ENCODE measurements around the gene FN3K. TPM values are rescaled to one million over a fixed set of nuclear protein-coding genes. Genes with fewer than 3 reads are reported as not detected.

Gene FN3K
- total and polyA plus RNA-seq, 2 of the 13 experiments (the other 11 are each of a cell fraction or from before 2014, with no cell fraction given), result 3.5 to 12.2 TPM

DNA sequence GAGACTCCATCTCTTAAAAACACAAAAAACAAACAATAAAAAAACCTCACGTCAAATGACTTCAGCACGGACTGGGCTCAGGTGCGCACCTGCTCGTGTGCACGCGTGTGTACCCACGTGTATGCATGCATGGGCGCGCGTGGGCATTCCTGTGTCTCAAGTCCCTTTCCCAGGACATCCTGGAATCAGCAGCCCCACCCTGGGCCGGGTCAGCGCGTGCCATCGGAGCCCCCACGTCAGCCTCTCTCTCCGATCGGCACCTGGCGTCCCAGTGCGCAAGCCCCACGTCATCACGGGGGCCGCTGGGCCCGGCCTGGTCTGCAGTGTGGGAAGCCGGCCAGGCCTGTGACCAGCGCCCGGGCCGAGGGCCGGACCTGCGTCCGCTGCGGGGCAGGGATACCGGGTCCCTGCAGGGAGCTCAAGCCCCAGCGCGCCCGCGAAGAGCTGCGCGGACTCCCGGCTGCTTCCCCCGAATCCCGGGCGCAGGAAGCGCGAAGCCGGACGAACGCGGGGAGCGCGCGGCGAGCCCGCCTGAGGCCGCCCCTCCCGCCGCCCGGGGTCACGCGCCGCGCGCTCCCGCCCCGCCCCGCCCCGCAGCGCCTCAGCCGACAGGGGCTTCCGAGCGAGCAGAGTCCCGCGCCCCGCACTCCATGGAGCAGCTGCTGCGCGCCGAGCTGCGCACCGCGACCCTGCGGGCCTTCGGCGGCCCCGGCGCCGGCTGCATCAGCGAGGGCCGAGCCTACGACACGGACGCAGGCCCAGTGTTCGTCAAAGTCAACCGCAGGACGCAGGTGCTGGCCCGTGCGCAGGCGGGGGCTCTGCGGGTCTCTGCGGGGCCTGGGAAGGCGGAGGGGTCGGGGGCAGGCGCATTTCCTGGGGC, at the start of gene FN3K (continued):
- TF ChIP-seq, protein P1, sequence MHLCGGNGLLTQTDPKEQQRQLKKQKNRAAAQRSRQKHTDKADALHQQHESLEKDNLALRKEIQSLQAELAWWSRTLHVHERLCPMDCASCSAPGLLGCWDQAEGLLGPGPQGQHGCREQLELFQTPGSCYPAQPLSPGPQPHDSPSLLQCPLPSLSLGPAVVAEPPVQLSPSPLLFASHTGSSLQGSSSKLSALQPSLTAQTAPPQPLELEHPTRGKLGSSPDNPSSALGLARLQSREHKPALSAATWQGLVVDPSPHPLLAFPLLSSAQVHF (CRISPR knock-in tag; IDR thresholded peaks at IDR 0.05), result peak; percentile 85; the same call in 1 of the 2 replicates
- TF ChIP-seq, protein P2, sequence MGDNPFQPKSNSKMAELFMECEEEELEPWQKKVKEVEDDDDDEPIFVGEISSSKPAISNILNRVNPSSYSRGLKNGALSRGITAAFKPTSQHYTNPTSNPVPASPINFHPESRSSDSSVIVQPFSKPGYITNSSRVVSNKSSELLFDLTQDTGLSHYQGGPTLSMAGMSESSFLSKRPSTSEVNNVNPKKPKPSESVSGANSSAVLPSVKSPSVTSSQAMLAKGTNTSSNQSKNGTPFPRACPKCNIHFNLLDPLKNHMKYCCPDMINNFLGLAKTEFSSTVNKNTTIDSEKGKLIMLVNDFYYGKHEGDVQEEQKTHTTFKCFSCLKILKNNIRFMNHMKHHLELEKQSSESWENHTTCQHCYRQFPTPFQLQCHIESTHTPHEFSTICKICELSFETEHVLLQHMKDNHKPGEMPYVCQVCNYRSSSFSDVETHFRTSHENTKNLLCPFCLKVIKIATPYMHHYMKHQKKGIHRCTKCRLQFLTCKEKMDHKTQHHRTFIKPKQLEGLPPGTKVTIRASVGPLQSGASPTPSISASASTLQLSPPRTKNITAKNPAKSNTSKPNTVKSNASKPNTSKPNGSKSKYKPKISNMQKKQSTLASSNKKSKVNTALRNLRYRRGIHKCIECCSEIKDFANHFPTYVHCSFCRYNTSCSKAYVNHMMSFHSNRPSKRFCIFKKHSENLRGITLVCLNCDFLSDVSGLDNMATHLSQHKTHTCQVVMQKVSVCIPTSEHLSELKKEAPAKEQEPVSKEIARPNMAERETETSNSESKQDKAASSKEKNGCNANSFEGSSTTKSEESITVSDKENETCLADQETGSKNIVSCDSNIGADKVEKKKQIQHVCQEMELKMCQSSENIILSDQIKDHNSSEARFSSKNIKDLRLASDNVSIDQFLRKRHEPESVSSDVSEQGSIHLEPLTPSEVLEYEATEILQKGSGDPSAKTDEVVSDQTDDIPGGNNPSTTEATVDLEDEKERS (CRISPR knock-in tag; IDR thresholded peaks at IDR 0.05), result no peak
- no peak for TF ChIP-seq ZKSCAN5 (CRISPR knock-in tag; IDR thresholded peaks at IDR 0.05)
- no peak for TF ChIP-seq ZNF879 (CRISPR knock-in tag; IDR thresholded peaks at IDR 0.05)
- TF ChIP-seq RBAK (CRISPR knock-in tag; IDR thresholded peaks at IDR 0.05), result no peak
- TF ChIP-seq, protein P3, sequence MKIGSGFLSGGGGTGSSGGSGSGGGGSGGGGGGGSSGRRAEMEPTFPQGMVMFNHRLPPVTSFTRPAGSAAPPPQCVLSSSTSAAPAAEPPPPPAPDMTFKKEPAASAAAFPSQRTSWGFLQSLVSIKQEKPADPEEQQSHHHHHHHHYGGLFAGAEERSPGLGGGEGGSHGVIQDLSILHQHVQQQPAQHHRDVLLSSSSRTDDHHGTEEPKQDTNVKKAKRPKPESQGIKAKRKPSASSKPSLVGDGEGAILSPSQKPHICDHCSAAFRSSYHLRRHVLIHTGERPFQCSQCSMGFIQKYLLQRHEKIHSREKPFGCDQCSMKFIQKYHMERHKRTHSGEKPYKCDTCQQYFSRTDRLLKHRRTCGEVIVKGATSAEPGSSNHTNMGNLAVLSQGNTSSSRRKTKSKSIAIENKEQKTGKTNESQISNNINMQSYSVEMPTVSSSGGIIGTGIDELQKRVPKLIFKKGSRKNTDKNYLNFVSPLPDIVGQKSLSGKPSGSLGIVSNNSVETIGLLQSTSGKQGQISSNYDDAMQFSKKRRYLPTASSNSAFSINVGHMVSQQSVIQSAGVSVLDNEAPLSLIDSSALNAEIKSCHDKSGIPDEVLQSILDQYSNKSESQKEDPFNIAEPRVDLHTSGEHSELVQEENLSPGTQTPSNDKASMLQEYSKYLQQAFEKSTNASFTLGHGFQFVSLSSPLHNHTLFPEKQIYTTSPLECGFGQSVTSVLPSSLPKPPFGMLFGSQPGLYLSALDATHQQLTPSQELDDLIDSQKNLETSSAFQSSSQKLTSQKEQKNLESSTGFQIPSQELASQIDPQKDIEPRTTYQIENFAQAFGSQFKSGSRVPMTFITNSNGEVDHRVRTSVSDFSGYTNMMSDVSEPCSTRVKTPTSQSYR (CRISPR knock-in tag; IDR thresholded peaks at IDR 0.05; ENCODE audit: borderline replicate concordance), result no peak
- TF ChIP-seq ZNF720 (CRISPR knock-in tag; IDR thresholded peaks at IDR 0.05), result no peak
- peak; percentile 80 for TF ChIP-seq TMF1 (CRISPR knock-in tag; IDR thresholded peaks at IDR 0.05; ENCODE audit: low read depth)
- TF ChIP-seq, protein P4, sequence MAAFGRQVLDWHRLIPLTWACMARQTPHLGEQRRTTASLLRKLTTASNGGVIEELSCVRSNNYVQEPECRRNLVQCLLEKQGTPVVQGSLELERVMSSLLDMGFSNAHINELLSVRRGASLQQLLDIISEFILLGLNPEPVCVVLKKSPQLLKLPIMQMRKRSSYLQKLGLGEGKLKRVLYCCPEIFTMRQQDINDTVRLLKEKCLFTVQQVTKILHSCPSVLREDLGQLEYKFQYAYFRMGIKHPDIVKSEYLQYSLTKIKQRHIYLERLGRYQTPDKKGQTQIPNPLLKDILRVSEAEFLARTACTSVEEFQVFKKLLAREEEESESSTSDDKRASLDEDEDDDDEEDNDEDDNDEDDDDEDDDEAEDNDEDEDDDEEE (CRISPR knock-in tag; IDR thresholded peaks at IDR 0.05), result no peak
- TF ChIP-seq MED1 (CRISPR knock-in tag; IDR thresholded peaks at IDR 0.05), result peak; percentile 65; the same call in 1 of the 2 replicates
- TF ChIP-seq ASH2L (IDR thresholded peaks at IDR 0.05; ENCODE audit: insufficient read length, low read depth, low read length), result peak; percentile 56
- no peak; the same call in 1 of the 2 replicates for TF ChIP-seq MAF1 (CRISPR knock-in tag; IDR thresholded peaks at IDR 0.05; ENCODE audit: borderline replicate concordance)
- TF ChIP-seq ZMAT3 (CRISPR knock-in tag; conservative IDR thresholded peaks at IDR 0.05), result peak; percentile 89
- TF ChIP-seq ZNF816 (CRISPR knock-in tag; IDR thresholded peaks at IDR 0.05; ENCODE audit: borderline replicate concordance), result no peak
- TF ChIP-seq TGIF2 (CRISPR knock-in tag; IDR thresholded peaks at IDR 0.05), result peak; percentile 67; the same call in 1 of the 2 replicates
- TF ChIP-seq, protein P5, sequence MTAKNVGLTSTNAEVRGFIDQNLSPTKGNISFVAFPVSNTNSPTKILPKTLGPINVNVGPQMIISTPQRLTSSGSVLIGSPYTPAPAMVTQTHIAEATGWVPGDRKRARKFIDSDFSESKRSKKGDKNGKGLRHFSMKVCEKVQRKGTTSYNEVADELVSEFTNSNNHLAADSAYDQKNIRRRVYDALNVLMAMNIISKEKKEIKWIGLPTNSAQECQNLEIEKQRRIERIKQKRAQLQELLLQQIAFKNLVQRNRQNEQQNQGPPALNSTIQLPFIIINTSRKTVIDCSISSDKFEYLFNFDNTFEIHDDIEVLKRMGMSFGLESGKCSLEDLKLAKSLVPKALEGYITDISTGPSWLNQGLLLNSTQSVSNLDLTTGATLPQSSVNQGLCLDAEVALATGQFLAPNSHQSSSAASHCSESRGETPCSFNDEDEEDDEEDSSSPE (CRISPR knock-in tag; IDR thresholded peaks at IDR 0.05), result peak; percentile 49
- peak; percentile 67 for TF ChIP-seq CREB1 (IDR thresholded peaks at IDR 0.05)
- no peak for TF ChIP-seq CREB1 (CRISPR knock-in tag; IDR thresholded peaks at IDR 0.05)
- no peak for TF ChIP-seq ZNF432 (CRISPR knock-in tag; IDR thresholded peaks at IDR 0.05; ENCODE audit: borderline replicate concordance)
- TF ChIP-seq PHF5A (CRISPR knock-in tag; IDR thresholded peaks at IDR 0.05; ENCODE audit: low read depth, unreplicated experiment), result no peak
- TF ChIP-seq SP5 (CRISPR knock-in tag; IDR thresholded peaks at IDR 0.05; ENCODE audit: borderline replicate concordance, low read depth), result 0 out of 2 replicates have a peak, but pooled peaks have one; percentile 16
